ENCODE data around the gene GATAD2B.

The GATAD2B gene

GRCh38 chr1:153763365-153764225 is 159.2 kb downstream of the GATAD2B start:
- no peak for DNase-seq (ENCODE audit: low read depth, low spot score)

DNA sequence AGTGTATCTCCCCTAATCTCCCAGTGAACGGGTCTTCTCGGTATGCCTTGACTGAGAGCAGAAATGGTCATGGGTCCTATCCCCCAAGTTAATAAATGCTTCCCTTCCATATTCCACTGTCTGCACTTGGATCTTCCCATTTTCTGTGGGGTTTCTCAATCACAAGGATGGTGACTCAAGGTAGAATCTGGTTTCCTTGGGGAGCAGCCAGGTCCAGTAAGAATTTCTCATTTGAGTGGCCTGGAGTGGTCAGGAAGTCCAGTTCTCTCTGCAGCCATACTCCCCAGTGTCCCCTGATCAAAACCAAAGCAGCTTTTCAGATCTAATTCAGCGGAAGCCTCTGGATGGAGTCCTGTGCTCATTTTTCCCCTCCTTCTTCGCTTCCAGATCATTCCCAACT is 162.3 kb downstream of the GATAD2B start:
- DNase-seq (ENCODE audit: low read depth, low spot score), result no peak
